ENCODE data around the gene SLC13A2. TPM values are rescaled to one million over a fixed set of nuclear protein-coding genes. Genes with fewer than 3 reads are reported as not detected.

Gene SLC13A2
- total RNA-seq, 1 donor from 2014 or later, result not detected

- Mint-ChIP-seq H3K27ac (no peak overlapping the region), H3K4me1 (peaks cover 8% of the 10 kb centered on the region), H3K36me3 (no peaks in the 10 kb centered on the region), H3K4me3 (no peak overlapping the region), H3K27me3 (ENCODE audit: low read depth) (peaks cover 39% of the 10 kb centered on the region), H3K9me3 (no peaks in the 10 kb centered on the region)
- TF ChIP-seq, protein P1, sequence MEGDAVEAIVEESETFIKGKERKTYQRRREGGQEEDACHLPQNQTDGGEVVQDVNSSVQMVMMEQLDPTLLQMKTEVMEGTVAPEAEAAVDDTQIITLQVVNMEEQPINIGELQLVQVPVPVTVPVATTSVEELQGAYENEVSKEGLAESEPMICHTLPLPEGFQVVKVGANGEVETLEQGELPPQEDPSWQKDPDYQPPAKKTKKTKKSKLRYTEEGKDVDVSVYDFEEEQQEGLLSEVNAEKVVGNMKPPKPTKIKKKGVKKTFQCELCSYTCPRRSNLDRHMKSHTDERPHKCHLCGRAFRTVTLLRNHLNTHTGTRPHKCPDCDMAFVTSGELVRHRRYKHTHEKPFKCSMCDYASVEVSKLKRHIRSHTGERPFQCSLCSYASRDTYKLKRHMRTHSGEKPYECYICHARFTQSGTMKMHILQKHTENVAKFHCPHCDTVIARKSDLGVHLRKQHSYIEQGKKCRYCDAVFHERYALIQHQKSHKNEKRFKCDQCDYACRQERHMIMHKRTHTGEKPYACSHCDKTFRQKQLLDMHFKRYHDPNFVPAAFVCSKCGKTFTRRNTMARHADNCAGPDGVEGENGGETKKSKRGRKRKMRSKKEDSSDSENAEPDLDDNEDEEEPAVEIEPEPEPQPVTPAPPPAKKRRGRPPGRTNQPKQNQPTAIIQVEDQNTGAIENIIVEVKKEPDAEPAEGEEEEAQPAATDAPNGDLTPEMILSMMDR (IDR thresholded peaks at IDR 0.05; ENCODE audit: unreplicated experiment), result no peak
- no peak for DNase-seq (ENCODE audit: low spot score in 2 of 2, unreplicated experiment in 2 of 2)
Observed at GRCh38 chr17:28469376-28469775, 4.1 kb upstream of the SLC13A2 start.

DNA sequence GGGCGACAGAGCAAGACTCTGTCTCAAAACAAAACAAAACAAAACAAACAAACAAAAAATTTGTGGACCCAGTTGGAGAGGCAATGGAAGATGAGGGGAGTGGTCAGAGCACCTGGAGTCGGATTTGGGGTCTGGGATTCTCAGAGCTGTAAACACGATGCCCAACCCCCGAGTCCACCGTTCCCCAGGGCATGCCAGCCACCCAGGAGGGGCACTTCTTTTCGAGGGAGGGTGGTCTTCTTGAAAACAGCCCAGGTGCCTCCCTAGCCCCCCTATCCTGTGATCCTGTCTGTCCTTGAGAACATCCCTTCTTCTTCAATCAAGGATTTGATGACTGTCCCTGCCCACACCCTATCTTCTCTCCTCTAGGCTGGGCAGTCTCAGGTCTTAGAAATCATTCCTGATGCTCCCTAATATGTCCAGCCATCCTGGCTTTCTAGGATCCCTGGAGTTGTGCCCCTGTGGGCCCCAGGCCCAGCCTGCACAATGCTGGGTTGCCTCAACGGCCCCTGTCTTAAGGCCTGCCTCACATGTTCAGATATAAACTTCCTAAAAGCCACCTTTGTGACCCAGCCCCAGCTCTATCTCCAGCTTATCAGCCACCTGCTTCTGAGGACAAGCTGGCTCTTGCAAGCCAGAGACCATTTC, 3.1 kb upstream of the SLC13A2 start:
- no peaks in the 10 kb centered on the region for H3K9me3 Mint-ChIP-seq
- H3K36me3 Mint-ChIP-seq, result no peaks in the 10 kb centered on the region
- no peak for DNase-seq (ENCODE audit: low spot score in 2 of 2, unreplicated experiment in 2 of 2)
- TF ChIP-seq, protein P1 (IDR thresholded peaks at IDR 0.05; ENCODE audit: unreplicated experiment), result no peak
- H3K27me3 Mint-ChIP-seq (ENCODE audit: low read depth), result peaks cover 38% of the 10 kb centered on the region
- H3K27ac Mint-ChIP-seq, result no peak overlapping the region
- peaks cover 11% of the 10 kb centered on the region for H3K4me1 Mint-ChIP-seq
- H3K4me3 Mint-ChIP-seq, result no peak overlapping the region

DNA sequence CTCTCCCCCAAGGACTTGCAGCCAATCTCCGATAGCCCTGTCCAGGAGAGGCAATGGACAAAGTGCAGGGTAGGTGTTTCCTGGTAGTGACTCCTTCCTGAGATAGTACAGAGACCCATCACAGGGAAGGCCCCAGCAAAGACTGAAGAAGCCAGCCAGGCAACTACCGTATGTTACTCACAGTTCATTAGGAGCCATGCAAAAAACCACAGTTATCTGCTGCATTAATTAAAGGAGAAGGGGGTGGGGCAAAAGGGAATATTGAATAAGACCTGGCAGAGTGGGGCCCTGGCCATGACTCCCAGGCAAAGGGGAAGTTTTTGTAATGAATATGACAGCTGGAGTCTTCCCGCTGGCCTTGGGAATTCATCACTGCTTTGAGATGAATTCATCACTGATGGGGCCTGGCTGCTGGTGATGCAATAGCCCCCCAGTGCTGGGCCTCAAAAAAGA, 2.5 kb upstream of the SLC13A2 start:
- Mint-ChIP-seq H3K4me1 (peaks cover 15% of the 10 kb centered on the region), H3K27me3 (ENCODE audit: low read depth) (peaks cover 33% of the 10 kb centered on the region), H3K27ac (no peak overlapping the region), H3K36me3 (no peaks in the 10 kb centered on the region), H3K4me3 (no peak overlapping the region), H3K9me3 (no peaks in the 10 kb centered on the region)
- no peak for DNase-seq (ENCODE audit: low spot score in 2 of 2, unreplicated experiment in 2 of 2)
- TF ChIP-seq, protein P1 (IDR thresholded peaks at IDR 0.05; ENCODE audit: unreplicated experiment), result no peak

- Mint-ChIP-seq H3K4me1 (peaks cover 16% of the 10 kb centered on the region), H3K27me3 (ENCODE audit: low read depth) (peaks cover 26% of the 10 kb centered on the region), H3K4me3 (no peak overlapping the region), H3K27ac (no peak overlapping the region), H3K9me3 (no peaks in the 10 kb centered on the region), H3K36me3 (no peaks in the 10 kb centered on the region)
- DNase-seq (ENCODE audit: low spot score in 2 of 2, unreplicated experiment in 2 of 2), result no peak
- TF ChIP-seq, protein P1 (IDR thresholded peaks at IDR 0.05; ENCODE audit: unreplicated experiment), result no peak
Observed at GRCh38 chr17:28471531-28472342, 1.7 kb upstream of the SLC13A2 start.

GRCh38 chr17:28472871-28473497, 460 bp upstream of the SLC13A2 start:
- Mint-ChIP-seq H3K36me3 (no peaks in the 10 kb centered on the region), H3K27ac (no peak overlapping the region), H3K4me1 (peaks cover 16% of the 10 kb centered on the region), H3K9me3 (no peaks in the 10 kb centered on the region), H3K27me3 (ENCODE audit: low read depth) (peaks cover 16% of the 10 kb centered on the region), H3K4me3 (no peak overlapping the region)
- TF ChIP-seq, protein P1 (IDR thresholded peaks at IDR 0.05; ENCODE audit: unreplicated experiment), result no peak
- DNase-seq (ENCODE audit: low spot score in 2 of 2, unreplicated experiment in 2 of 2), result no peak

Measured in mesothelial cell of epicardium (in vitro differentiated cells).